Measurements from ENCODE around the gene SEC16B.

The SEC16B gene, protein sequence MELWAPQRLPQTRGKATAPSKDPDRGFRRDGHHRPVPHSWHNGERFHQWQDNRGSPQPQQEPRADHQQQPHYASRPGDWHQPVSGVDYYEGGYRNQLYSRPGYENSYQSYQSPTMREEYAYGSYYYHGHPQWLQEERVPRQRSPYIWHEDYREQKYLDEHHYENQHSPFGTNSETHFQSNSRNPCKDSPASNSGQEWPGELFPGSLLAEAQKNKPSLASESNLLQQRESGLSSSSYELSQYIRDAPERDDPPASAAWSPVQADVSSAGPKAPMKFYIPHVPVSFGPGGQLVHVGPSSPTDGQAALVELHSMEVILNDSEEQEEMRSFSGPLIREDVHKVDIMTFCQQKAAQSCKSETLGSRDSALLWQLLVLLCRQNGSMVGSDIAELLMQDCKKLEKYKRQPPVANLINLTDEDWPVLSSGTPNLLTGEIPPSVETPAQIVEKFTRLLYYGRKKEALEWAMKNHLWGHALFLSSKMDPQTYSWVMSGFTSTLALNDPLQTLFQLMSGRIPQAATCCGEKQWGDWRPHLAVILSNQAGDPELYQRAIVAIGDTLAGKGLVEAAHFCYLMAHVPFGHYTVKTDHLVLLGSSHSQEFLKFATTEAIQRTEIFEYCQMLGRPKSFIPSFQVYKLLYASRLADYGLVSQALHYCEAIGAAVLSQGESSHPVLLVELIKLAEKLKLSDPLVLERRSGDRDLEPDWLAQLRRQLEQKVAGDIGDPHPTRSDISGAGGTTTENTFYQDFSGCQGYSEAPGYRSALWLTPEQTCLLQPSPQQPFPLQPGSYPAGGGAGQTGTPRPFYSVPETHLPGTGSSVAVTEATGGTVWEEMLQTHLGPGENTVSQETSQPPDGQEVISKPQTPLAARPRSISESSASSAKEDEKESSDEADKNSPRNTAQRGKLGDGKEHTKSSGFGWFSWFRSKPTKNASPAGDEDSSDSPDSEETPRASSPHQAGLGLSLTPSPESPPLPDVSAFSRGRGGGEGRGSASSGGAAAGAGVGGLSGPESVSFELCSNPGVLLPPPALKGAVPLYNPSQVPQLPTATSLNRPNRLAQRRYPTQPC

DNA sequence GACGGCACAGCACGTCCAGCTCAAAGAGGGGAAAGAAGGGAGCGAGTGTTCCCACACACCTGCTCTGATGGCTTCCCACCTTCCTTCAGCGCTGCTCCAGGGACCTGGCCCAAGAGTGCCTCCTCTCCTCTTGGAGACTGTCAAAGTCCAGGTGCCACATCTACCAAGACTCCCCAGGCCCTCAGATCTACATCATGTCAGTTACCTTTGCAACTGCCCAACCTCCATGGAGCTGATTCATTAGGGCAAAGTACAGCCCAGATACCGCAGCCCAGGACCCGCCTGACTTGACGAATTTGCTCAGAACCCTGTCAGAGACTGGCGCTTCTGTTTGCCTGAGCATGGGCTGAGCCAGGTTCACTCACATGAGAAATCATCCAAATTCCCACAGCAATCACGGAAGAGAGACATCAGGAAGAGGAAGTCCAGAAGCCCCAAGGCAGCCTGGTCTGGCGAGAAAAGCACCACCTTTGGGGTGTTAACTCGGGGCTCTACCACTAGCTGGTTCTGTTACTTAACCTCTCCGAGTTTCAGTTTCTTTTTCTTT, at the start of gene SEC16B:
Gene SEC16B (minus strand): TSS at position 234 of the 547 bp plus-strand sequence. CDS start 2,077 bp downstream, outside the sequence.
- no peak for DNase-seq

DNA sequence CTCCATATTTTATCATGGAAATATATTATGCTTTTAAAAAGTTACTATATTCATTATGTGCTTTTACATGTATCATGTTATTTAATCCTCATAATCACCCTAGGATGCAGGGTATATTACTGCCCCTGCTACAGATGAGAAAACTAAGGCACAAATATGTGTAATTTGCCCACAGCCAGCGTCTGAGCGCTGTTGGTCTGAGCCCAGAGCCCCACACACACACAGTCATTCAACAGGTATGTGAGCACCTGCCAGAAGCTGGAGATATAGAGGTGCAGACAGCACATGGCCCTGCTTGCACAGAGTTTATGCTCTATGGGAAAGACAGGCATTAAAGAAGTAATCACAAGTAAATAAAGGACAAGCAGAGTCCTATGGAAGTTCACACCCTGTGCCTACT, 49.8 kb upstream of the SEC16B start:
- no peak for DNase-seq

DNA sequence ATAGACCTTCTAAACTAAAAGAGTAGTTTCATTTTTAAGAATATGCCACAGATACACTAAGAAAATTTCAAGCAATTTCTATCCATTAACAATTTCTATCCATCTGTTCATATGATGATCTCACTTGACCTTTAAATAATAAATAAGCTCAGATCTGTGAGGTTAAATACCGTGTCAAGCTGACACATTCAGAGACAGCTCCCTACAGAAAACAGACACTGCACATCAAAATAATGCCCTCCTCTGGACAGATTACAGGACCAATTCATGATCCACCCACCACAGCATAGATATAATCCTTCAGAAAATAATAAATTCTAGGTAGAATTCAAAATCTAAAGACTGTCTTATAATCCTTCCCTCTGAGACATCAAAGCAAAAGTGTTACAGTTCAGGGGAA, 49.4 kb upstream of the SEC16B start:
- DNase-seq: no peak

DNA sequence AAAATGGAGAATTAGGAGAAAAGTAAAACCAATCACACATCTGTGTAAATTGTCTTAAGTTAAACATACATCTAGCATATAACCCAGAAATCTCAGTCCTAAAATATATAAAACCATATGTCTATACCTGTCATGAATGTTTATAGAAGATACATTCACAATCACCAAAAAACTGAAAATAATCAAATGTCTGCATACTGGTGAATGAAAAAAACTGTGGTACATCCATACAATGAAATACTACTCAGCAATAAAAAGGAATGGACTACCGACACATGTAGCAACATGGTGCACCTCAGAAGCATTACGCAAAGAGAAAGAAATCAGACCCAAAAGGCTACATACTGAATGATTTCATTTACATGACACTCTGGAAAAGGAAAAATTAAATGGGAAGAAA, 47.7 kb upstream of the SEC16B start:
- no peak for DNase-seq

DNA sequence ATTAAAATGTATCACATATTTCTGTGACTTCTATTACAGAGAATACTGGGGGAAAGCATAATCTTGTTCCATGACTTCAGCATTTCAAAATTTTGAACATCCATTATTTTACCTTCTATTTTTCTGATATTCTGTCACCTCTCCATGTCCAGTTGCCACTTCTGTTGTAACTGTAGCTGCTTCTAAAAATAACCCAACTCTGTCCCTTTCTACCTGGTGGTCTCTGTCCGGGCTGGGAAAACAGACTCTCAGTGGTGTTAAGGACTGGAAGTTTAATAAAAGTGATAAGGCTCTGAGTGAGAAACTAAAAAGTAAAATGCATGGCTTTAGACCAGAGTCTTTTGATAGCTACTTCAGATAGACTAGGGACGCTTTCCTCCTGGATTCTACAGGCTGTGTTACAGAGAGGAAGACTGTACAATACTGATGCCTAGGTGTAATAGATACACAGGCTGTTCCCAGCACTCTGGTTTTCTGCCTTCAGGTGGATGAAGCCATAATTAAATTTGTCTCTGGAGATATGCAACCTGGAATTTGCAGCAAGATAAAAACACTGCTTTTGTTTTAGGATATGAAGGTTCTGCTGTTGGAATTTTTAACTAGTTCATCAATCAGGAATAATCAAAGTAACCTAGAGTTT, 42.1 kb upstream of the SEC16B start:
- no peak for DNase-seq

DNA sequence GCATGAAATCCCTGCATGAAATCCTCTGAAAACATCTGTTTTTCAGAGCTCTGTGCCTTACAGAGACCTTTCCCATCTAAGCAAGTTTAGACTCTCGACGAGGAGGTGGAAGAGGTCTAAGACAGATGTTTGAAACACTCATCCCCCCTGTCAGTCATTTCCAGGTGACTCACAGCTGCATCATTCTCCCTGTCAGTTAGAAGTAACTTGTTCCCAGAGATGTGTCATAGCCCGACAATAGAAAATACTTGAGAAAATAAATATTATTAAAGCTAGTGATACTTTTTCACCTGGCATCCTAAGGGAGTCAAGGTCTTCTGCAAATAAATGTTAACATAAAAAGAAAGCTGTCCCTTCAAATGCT, 41.6 kb upstream of the SEC16B start:
- no peak for DNase-seq

DNA sequence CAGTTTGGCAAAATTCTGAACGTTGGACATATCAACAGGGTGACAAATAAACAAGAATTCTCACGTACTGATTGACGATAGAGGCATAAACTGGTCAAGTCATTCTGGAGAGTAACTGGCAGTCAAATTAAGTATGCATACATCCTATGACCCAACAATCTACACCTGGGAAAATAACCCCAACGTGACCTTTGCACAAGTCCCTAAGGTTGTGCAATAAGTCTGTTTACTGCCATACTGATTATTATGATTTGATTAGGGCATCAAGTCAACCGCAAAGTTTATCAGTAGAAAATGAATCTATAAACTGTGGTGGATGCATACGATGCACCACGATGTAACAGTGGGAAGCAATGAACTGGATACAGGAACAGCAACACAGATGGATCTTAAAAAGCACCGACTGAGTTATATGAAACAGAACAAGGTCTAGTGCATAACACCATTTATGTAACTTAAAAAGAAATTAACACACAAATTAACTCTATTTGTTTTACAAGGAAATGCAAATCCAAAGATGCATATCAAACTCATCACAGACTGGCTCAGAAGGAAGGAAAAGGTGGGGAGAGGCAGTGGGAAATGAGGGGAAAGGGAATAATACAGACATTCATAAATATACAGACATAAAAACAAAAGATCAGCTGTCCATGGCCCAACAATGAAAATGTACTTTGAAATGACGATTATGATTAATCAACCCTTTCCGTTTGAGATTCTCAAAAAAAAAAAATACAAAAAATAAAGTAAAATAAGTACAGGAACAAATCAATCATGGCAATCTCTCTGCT, 41.0 kb upstream of the SEC16B start:
- no peak for DNase-seq

DNA sequence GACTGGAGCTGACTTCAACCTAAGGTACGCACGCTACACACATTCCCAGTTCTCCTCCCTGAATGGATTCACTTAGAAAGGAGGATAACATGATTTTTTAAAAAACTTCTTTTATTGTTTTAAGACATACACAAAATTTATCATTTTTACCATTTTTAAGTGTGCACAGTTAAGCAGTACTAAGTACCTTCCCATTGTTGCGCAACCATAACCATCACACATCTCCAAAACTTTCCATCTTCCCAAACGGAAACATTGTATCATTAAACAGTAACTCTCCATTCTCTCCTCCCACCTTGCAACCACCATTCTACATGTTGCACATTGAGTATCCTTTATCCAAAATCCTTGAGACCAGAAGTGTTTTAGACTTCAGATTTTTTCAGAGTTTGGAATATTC, 36.2 kb upstream of the SEC16B start:
- DNase-seq: no peak

DNA sequence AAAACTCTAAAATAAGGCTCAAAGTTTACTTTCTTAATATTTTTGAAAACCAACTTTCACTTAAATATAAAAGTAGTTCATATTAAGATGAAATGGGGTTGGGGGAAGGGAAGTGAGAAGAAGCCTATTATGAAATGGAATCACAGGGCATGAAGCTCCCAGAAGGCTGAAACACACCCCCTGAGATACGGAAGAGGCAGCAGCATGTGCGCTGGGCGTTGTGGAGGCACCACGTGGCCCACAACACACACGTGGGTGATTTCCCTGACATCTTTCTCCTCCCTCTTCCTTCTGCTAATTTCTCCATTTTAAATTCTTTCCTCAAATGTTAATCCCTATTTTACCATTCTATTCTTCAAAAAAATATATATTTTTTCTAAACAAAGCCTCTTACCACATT, 35.6 kb upstream of the SEC16B start:
- DNase-seq: no peak

DNA sequence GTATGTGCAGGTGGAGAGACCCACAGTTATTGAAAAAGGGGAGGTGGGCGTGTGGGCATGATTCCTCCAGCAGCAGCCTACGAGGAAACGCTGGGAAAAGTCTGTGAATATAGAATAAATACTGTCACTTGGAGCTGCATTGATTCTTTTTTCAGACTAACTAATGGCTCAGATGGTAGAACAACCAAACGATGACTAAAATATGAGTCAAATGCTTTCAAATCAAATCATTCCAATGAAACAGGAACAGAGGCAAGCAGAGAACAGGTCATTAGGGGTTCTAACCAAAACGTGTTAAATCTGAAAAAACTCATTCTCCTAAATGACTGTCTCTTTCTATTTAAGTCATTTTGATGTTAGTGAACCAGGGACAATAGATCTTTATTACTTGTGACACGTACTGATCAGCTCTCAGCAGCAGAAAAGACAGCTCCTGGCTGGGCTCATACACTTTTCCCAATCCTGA, 35.1 kb upstream of the SEC16B start:
- DNase-seq: no peak

DNA sequence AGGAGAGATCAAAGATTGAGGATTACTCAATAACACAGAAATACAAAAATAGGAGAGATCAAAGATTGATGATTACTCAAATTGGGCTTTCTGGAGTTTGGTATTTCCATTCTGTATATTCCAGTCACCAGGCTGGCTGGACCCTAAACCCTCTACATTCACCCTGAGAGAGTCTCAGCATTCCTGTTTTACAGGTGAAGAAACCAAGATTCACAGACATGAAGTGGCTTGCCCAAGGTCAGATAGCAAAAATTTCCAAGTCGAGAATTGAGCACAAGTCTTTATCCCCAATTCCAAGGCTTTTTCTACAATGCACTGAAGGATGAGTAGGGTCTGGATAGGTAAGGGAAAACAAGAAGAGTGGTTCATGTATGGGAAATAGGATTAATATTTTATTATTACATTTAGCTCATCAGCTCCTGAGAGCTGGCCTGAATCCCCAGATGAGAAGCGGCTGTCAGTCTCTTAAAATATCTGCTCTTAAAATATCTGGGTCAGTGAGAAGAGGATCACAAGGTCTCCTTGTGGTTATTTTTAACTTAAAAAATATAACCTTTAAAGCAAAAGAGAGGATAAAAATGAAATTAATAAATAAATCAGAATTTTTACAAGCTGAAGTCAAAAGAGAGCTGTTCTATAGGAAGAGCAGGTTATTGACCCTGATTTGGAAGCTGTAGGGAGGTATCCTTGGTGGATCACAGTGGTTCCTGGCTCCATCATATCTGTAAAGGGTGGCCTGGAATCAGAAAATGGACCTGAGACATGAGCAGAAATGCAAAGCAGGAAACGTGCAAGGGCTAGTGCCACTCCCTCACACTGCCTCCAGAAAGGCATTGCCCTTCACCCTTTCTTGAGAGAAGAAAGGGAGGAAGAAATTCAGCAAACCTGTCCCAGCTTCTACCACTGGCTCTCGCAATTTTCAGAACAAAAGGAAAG, 29.1 kb upstream of the SEC16B start:
- DNase-seq: no peak

DNA sequence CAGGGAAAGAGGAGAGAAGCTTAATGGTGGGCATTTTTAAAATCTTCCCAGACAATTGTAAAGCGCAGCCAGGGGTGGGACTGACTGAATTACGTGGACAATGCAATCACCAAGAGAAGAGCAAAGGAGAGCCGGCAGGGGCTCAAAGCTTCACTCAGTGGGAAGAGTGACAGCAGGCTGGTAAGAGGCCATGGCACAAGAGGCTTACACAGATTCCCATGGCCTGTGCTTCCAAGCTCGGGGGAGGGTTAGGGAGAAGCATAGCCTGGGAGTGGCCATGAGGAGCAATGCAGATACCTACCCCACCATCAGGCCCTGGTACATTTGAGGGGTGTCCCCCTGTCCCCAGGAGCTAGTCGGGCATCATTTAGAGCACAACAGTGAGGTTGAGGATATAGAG, 27.1 kb upstream of the SEC16B start:
- no peak for DNase-seq

DNA sequence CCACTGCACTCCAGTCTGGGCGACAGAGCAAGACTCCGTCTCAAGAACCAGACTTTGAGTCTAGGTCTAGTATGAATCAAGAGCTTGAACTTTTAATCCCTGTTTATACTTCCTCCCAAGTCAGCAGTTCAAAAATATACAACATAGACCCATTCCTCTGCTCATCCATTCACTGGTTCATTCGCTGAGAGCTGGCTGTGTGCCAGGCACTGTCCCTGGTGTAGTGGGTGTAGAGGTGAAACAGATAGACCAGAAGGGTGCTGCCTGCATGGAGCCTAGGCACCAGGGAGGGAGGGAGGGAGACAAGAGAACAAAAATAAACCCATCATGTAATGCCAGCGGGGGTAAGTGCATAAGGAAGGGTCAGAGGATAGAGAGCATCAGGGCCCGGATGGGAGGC, 25.5 kb upstream of the SEC16B start:
- DNase-seq: no peak

DNA sequence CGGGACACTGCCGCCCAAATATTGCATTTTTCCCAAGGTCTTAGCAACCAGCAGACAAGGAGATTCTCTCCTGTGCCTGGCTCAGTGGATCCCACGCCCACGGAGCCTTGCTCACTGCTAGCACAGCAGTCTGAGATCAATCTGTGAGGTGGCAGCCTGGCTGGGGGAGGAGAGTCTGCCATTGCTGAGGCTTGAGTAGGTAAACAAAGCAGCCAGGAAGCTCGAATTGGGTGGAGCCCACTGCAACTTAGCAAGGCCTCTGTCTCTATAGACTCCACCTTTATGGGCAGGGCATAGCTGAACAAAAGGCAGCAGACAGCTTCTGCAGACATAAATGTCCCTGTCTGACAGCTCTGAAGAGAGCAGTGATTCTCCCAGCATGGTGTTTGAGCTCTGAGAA, 16.4 kb upstream of the SEC16B start:
- DNase-seq: peak; percentile 2

DNA sequence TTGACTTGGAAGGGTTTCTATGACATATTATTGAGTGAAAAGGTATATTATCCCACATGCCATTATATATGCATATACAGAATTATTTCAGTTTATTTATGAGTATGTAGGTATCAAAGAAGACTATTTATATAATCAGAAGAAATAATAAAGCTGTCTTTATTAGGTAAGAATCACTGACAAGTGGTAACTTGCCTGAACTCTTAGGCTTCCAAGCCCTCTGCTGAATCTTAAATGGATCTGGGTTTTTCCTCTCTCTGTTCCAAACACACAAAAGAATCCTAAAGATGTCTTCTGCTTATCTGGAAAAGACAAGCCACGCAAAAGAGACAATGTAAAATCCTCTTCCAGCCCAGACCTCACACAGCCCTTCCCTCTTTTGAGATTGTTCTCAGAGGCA, 14.9 kb upstream of the SEC16B start:
- DNase-seq: no peak

DNA sequence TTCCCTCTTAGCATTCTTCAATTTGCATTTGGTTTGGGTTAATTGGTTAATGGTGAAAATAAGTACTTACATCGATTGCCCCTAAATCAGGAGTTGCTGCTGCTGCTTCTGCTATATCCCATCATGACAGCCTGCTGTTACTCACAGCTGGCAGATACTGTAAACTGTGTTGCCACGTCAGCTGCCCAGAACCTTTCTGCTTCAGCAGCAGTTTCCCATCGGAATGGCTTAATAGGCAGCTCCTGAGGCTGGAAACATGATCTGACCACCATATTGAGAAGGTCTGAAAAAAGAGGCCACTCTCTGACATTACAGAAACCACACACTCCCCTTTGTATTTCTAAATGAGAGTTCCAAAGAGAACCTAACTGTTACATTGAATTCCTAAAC, 14.3 kb upstream of the SEC16B start:
- DNase-seq: peak; percentile 1

DNA sequence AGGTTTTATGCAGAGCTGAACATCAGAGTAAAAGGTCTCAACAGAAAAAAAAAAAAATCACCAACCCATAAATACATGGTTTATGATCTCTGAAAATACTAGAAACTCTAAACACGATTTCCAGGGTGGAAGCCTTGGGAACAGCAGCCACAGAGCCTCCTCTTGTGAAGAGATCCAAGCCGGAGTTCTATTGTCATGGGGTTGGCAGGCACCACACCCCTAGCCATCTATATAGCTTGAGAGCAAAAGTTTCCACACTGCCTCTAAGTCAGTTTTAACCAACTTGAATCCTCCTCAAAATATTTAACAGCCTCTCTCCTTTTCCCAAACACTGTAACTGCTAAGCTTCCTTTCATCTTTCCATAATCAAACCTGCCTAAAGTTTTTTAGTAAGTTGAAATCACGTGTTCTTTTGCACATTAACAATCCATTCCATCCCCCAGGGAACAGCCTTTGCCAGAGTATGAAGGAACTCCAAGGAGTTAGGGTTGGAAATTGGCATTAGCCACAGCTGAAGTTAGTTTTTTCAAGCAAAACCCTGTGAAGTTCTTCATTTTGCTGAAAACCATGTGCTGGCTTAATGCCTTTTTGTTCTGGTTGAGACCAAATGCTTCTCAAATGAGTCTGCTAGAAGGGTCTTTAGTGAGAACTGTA, 13.8 kb upstream of the SEC16B start:
- no peak for DNase-seq

DNA sequence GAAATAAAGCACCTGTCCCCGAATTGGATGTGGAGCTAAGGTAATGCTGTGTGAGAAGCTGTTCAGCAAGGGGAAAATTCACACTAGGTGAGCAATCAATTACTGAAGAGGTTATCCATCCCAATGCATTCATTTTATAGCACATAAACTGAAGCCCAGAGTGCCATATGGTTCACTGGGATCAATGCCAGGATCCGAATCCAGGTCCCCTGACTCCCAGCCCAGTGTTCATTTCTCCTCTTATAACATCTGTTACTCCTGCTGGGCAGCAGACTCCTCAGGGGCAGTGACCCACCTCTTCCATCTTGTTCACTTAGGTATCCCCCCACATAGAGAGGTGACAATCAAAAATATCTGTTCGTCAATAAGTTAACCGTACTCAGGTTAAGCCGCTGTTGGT, 13.2 kb upstream of the SEC16B start:
- DNase-seq: no peak

DNA sequence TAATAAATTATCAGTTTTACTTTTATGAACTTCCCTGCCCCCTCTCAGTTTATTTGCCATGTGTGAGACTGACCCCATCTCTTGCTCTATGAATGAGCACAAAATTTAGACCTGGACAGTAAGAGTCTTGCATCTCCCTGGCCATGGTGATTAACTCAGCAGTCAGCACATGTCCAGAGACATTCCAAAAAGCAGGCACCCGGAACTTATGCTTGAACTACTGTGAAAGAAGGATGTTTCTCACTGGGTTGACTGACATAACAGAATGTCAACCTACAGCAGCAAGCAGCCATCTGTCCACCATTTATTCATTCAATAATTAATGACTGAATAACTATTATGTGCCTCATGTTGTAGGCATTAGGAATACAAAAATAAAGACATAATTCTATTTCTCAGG, 11.3 kb upstream of the SEC16B start:
- no peak for DNase-seq

DNA sequence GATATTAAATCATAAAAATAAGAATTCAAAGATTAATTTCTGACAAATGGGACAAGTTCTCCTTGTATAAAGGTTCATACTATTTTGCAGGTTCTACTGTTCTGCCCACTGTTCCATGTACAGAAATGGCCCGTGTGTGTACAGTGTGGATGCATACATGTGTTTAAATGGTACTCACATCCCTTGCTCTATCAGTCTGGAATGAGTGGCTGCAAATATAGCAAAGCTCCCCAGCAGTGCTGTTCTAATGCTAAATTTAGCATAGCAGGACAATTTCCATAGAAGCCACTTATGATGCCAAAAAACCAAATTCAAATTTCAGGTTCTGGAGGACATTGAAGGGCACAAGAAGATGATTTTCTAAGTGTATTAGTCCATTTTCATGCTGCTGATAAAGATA, 9.4 kb upstream of the SEC16B start:
- DNase-seq: no peak
